Body of pancreas (tissue), 4 donors: Measurements from ENCODE around the gene ARID4B. TPM values are rescaled to one million over a fixed set of nuclear protein-coding genes. Genes with fewer than 3 reads are reported as not detected.

ENCODE experiments used
- ATAC-seq: fragments of 150-250 bp; one replicate; pipeline ENCODE4 v1.9.1; 2016
- DNase-seq, 4 donors: peaks; one replicate each; pipeline ENCODE4 v3.0.0-alpha.2; 2019
- H3K27ac ChIP-seq, 4 donors: fragments of 200-600 bp; sonication (generic); 1 replicate in 3 of 4; 2 replicates in 1 of 4; pipeline versions ENCODE4 v1.5.1 to v1.6.1; 2016 to 2019; ENCODE audit warnings: mild to moderate bottlenecking in 1 of 4, mixed read lengths in 1 of 4, moderate library complexity in 1 of 4
- H3K27me3 ChIP-seq, 2 donors: fragments of 200-600 bp; sonication (generic); one replicate each; pipeline ENCODE4 v1.6.0; 2016; ENCODE audit warnings: mild to moderate bottlenecking in 1 of 2
- H3K36me3 ChIP-seq, 2 donors: fragments of 200-600 bp; sonication (generic); replicated peaks in 1 of 2; 2 replicates each; pipeline ENCODE4 v1.5.1; 2016; ENCODE audit warnings: low read depth in 2 of 2; ENCODE audit not compliant: insufficient read depth in 1 of 2
- H3K4me1 ChIP-seq: fragments of 200-600 bp; sonication (generic); one replicate; pipeline ENCODE4 v1.6.0; 2016
- H3K4me3 ChIP-seq, 2 donors: fragments of 200-600 bp; sonication (generic); 1 replicate in 1 of 2; 2 replicates in 1 of 2; pipeline ENCODE4 v1.5.1; 2016 to 2019
- H3K9me3 ChIP-seq, 3 donors: fragments of 200-600 bp; sonication (generic); 1 replicate in 2 of 3; 2 replicates in 1 of 3; pipeline ENCODE4 v1.5.1; 2016
- CTCF ChIP-seq, 7 experiments: fragments of 450-650 bp in 4 of 7; fragments of 200-600 bp in 3 of 7; sonication (generic) in 3 of 7; IDR thresholded peaks; one replicate each; pipeline ENCODE4 v1.5.1; 2016 to 2019; ENCODE audit warnings: antibody characterized with exemption in 7 of 7
- POLR2A ChIP-seq, 3 donors: fragments of 450-650 bp; IDR thresholded peaks; one replicate each; pipeline ENCODE4 v1.6.1; 2016; ENCODE audit warnings: antibody characterized with exemption in 3 of 3, mild to moderate bottlenecking in 2 of 3
- WGBS, 2 donors: methylation state at CpG; one replicate each; pipeline ENCODE4 v1.1.5; 2017; 5-methylcytosine and 5-hydroxymethylcytosine counted together
- intact Hi-C: fragments of 100-400 bp; cut with DNase I; formaldehyde crosslinking; loops from one replicate; pipeline ENCODE4 v1.15.1; 2023
- total RNA-seq, 2 donors: library from RNA; depleted of rRNA; stranded (reverse); fragments of >200 nt; gene quantifications; one replicate each; pipeline ENCODE4 v1.1.0, GENCODE V29; 2016

The ARID4B gene
- total RNA-seq, 2 donors from 2014 or later, result 27.7 to 35.3 TPM

GRCh38 chr1:235149824-235150223, 178.2 kb downstream of the ARID4B start:
- H3K4me1 ChIP-seq, result no peaks in the 10 kb centered on the region
- no peaks in the 10 kb centered on the region for H3K27me3 ChIP-seq
- intact Hi-C loops, result no loop called here
- DNase-seq (no peak), ATAC-seq (no peak)
- H3K36me3 ChIP-seq, result peaks cover 0 to 22% of the 10 kb centered on the region in 2 donors
- no peaks in the 10 kb centered on the region for H3K9me3 ChIP-seq
- TF ChIP-seq CTCF (IDR thresholded peaks at IDR 0.05) (no peak), POLR2A (IDR thresholded peaks at IDR 0.05) (no peak)
- no peak overlapping the region for H3K27ac ChIP-seq
- WGBS, 2 donors, result 94 to 95% methylated on average over 9 of the region's 9 CpGs
- H3K4me3 ChIP-seq, result no peak overlapping the region

DNA sequence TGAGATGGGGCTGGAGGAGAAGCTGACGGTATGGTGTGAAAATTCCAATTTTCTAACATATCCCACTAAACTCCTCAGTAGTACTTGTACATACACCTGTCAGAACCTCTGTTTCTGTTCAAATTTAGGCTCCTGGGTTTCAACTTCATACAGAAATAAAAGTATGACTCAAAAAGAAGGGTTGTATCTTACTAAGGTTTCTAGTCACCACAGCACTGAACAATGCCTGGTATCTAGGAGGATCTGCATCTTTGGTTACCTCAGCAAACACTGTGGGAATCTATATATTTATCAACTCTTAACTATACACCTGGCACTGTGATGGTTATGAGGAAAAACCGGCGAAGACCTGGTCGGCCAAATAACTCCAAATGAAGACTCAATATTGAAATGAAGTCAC, 180.7 kb downstream of the ARID4B start:
- Histone ChIP-seq H3K9me3 (no peaks in the 10 kb centered on the region), H3K4me3 (no peak overlapping the region), H3K36me3 (peaks cover 0 to 15% of the 10 kb centered on the region in 2 donors), H3K27me3 (no peaks in the 10 kb centered on the region), H3K4me1 (no peaks in the 10 kb centered on the region), H3K27ac (no peak overlapping the region)
- no peak for DNase-seq
- intact Hi-C loops, result no loop called here
- no peak for TF ChIP-seq CTCF (IDR thresholded peaks at IDR 0.05)
- ATAC-seq, result no peak
- 86 to 94% methylated on average over 4 of the region's 4 CpGs for WGBS, 2 donors

- H3K9me3 ChIP-seq, result no peaks in the 10 kb centered on the region
- intact Hi-C loops, result no loop called here
- H3K4me1 ChIP-seq, result no peaks in the 10 kb centered on the region
- H3K36me3 ChIP-seq, result peaks cover 0 to 15% of the 10 kb centered on the region in 2 donors
- no peak for ATAC-seq
- 78 to 81% methylated on average over 6 of the region's 6 CpGs for WGBS, 2 donors
- H3K27me3 ChIP-seq, result no peaks in the 10 kb centered on the region
- no peak overlapping the region for H3K27ac ChIP-seq
- TF ChIP-seq POLR2A (IDR thresholded peaks at IDR 0.05) (no peak), CTCF (IDR thresholded peaks at IDR 0.05) (no peak)
- DNase-seq, result no peak
- no peak overlapping the region for H3K4me3 ChIP-seq
Measured at GRCh38 chr1:235145639-235146038, 182.3 kb downstream of the ARID4B start.

DNA sequence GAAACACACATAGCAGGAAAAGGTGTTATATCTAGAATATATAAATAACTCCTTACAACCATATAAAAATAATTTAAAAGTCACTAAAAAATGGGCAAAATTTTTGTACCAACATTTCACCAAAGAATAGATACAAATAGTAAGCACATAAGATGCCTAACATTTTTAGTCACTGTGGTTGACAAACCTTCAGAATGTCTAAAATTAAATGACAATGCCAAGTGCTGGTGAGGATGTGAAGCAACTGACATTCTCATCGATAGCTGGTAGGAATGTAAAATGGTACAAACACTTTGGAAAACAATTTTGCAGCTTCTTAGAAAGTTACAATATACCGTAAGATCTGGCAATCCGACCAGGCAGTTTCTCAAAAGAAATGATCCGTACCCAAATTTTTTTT, 185.0 kb downstream of the ARID4B start:
- no peak for ATAC-seq
- TF ChIP-seq CTCF (IDR thresholded peaks at IDR 0.05) (no peak), POLR2A (IDR thresholded peaks at IDR 0.05) (no peak)
- H3K36me3 ChIP-seq, result peaks cover 0 to 9% of the 10 kb centered on the region in 2 donors

GRCh38 chr1:235139315-235139714, 188.7 kb downstream of the ARID4B start:
- H3K4me1 ChIP-seq, result no peaks in the 10 kb centered on the region
- no peaks in the 10 kb centered on the region for H3K27me3 ChIP-seq
- no peaks in the 10 kb centered on the region for H3K9me3 ChIP-seq
- 90 to 99% methylated on average over 5 of the region's 5 CpGs for WGBS, 2 donors
- peaks cover 0 to 21% of the 10 kb centered on the region in 2 donors for H3K36me3 ChIP-seq
- no peak for DNase-seq
- ATAC-seq, result no peak
- TF ChIP-seq POLR2A (IDR thresholded peaks at IDR 0.05) (no peak), CTCF (IDR thresholded peaks at IDR 0.05) (no peak)
- H3K27ac ChIP-seq, result no peak overlapping the region
- H3K4me3 ChIP-seq, result no peak overlapping the region
- intact Hi-C loops, result no loop called here

More for the DNA sequence above, 185.0 kb downstream of the ARID4B start:
- no peaks in the 10 kb centered on the region for H3K4me1 ChIP-seq
- H3K4me3 ChIP-seq, result no peak overlapping the region
- H3K27ac ChIP-seq, result no peak overlapping the region
- intact Hi-C loops, result no loop called here
- H3K9me3 ChIP-seq, result no peaks in the 10 kb centered on the region
- WGBS, 2 donors, result 89 to 96% methylated on average over 4 of the region's 4 CpGs
- H3K27me3 ChIP-seq, result no peaks in the 10 kb centered on the region
- DNase-seq, result no peak
